Stimulated activated CD4-positive, alpha-beta T cell treated with anti-CD3 and anti-CD28 coated beads, Interleukin-4, amount 100 ng/mL, for 1 hour (primary cell): Measurements from ENCODE around the gene SPHK2.
"Not testable (repeated sequence)": the region's sequence is repeated elsewhere in the genome, so short reads cannot be mapped to it uniquely, and the experiment has no call there.

Experiments
- DNase-seq: peaks from one replicate; pipeline ENCODE4 v3.0.0-alpha.2; 2020

SPHK2 gene

GRCh38 chr19:48660852-48661710, 41.8 kb downstream of the SPHK2 start:
- DNase-seq, result peak; percentile 72

GRCh38 chr19:48661711-48662090, 42.4 kb downstream of the SPHK2 start:
- no peak for DNase-seq

GRCh38 chr19:48663667-48664066, 44.4 kb downstream of the SPHK2 start:
- DNase-seq, result no peak

GRCh38 chr19:48664476-48664875, 45.2 kb downstream of the SPHK2 start:
- DNase-seq, result no peak

GRCh38 chr19:48665786-48666185, 46.5 kb downstream of the SPHK2 start:
- no peak for DNase-seq

- DNase-seq, result no peak
Measured at GRCh38 chr19:48668332-48668731, 49.0 kb downstream of the SPHK2 start.

- DNase-seq, result no peak
Measured at GRCh38 chr19:48668761-48669160, 49.5 kb downstream of the SPHK2 start.

GRCh38 chr19:48669903-48670668, 50.8 kb downstream of the SPHK2 start:
- DNase-seq, result no peak

- DNase-seq, result no peak
Measured at GRCh38 chr19:48670699-48671445, 51.6 kb downstream of the SPHK2 start.

- no peak for DNase-seq
Measured at GRCh38 chr19:48671446-48671995, 52.2 kb downstream of the SPHK2 start.

GRCh38 chr19:48672994-48673393, 53.7 kb downstream of the SPHK2 start, which contains the start of gene NTN5:
Gene NTN5, minus strand, starts transcription at chr19:48673017. Its CDS starts 2,031 bp downstream, at chr19:48670986.
- DNase-seq, result no peak

GRCh38 chr19:48673436-48674100, 54.3 kb downstream of the SPHK2 start:
- no peak for DNase-seq

GRCh38 chr19:48674216-48674809, 55.0 kb downstream of the SPHK2 start:
- no peak for DNase-seq

GRCh38 chr19:48674921-48675824, 55.9 kb downstream of the SPHK2 start:
- peak; percentile 66 for DNase-seq

- no peak for DNase-seq
Measured at GRCh38 chr19:48676487-48676886, 57.2 kb downstream of the SPHK2 start.

- DNase-seq, result no peak
Measured at GRCh38 chr19:48676887-48677286, 57.6 kb downstream of the SPHK2 start.

GRCh38 chr19:48678201-48678600, 58.9 kb downstream of the SPHK2 start:
- DNase-seq, result no peak

- DNase-seq, result not testable (repeated sequence)
Measured at GRCh38 chr19:48680006-48680405, 60.7 kb downstream of the SPHK2 start.
